GM15510 (cell line): ENCODE data around the gene TNP2.

Source experiments
- POLR2A ChIP-seq: IDR thresholded peaks from 3 replicates; pipeline ENCODE4 v1.6.1; 2011; ENCODE audit warnings: borderline replicate concordance; ENCODE audit not compliant: insufficient read length; ENCODE audit errors: extremely low read depth

The TNP2 gene

GRCh38 chr16:11245988-11246387 lies 23.1 kb downstream of the TNP2 start:
- no peak for TF ChIP-seq POLR2A

GRCh38 chr16:11245222-11245737 lies 23.8 kb downstream of the TNP2 start:
- no peak for TF ChIP-seq POLR2A

GRCh38 chr16:11242658-11243057 lies 26.5 kb downstream of the TNP2 start:
- no peak for TF ChIP-seq POLR2A

- no peak for TF ChIP-seq POLR2A
These were observed 27.5 kb downstream of the TNP2 start for GRCh38 chr16:11241480-11242204.

GRCh38 chr16:11240636-11241473 lies 28.3 kb downstream of the TNP2 start:
- no peak for TF ChIP-seq POLR2A

GRCh38 chr16:11239644-11240632 lies 29.2 kb downstream of the TNP2 start:
- TF ChIP-seq POLR2A, result no peak

- no peak for TF ChIP-seq POLR2A
These were observed 30.6 kb downstream of the TNP2 start for GRCh38 chr16:11238272-11239202.

- TF ChIP-seq POLR2A, result no peak
These were observed 32.5 kb downstream of the TNP2 start for GRCh38 chr16:11236461-11237254.

- no peak for TF ChIP-seq POLR2A
These were observed 33.5 kb downstream of the TNP2 start for GRCh38 chr16:11235703-11235991.

GRCh38 chr16:11234884-11235702 lies 34.0 kb downstream of the TNP2 start:
- TF ChIP-seq POLR2A, result no peak

GRCh38 chr16:11233727-11234376 lies 35.3 kb downstream of the TNP2 start:
- no peak for TF ChIP-seq POLR2A
